Fibroblast of skin of left biceps (primary cell): Measurements from ENCODE around the gene LRCH2.
A peak's percentile ranks its signal among the peaks of the same experiment; 100 is the strongest.
"Not testable (repeated sequence)": the region's sequence is repeated elsewhere in the genome, so short reads cannot be mapped to it uniquely, and the experiment has no call there.

Experiments
- DNase-seq, 2 experiments: peaks; one replicate each; pipeline ENCODE4 v3.0.0-alpha.2; 2013; ENCODE audit warnings: low read depth in 2 of 2

LRCH2 gene, protein sequence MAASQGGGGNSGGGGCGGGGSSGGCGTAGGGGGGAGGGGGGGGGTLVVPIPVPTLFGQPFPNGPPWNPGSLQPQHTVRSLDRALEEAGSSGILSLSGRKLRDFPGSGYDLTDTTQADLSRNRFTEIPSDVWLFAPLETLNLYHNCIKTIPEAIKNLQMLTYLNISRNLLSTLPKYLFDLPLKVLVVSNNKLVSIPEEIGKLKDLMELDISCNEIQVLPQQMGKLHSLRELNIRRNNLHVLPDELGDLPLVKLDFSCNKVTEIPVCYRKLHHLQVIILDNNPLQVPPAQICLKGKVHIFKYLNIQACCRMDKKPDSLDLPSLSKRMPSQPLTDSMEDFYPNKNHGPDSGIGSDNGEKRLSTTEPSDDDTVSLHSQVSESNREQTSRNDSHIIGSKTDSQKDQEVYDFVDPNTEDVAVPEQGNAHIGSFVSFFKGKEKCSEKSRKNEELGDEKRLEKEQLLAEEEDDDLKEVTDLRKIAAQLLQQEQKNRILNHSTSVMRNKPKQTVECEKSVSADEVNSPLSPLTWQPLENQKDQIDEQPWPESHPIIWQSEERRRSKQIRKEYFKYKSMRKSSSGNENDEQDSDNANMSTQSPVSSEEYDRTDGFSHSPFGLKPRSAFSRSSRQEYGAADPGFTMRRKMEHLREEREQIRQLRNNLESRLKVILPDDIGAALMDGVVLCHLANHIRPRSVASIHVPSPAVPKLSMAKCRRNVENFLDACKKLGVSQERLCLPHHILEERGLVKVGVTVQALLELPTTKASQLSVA

DNA sequence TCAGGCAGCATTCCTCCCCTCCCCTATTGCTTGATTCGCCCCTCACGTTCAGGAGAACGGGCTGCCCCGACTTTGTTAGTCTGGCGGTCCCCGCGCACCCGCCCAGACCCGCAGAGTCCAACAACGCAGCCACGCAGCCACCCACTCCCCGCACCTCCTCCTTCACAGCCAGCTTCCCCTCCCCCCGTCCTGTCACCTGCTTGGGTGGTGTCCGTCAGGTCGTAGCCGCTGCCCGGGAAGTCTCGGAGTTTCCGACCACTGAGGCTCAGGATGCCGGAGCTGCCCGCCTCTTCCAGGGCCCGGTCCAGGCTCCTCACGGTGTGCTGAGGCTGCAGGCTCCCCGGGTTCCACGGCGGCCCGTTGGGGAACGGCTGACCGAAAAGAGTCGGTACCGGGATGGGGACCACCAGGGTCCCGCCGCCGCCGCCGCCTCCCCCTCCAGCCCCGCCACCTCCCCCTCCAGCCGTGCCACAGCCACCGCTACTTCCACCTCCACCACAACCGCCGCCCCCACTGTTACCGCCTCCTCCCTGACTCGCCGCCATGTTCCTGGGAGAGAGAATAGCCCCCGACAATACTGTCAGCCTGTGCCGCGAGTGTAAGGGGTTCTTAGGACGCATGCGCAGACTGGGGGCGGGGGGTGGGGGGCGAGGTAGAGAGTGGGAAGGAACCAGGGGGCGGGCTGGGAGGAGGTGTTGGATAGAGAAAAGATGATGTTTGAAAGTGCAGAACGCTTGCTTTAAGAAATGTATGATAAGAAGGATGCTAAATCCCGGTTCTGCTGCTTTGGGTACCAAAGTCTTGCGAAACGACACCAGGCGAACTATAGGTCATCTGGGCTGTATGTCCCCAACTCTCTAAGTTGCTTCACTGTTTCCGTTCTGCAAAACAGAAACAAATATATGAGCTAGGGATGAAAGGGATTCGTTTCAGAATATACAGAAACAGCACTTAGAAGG is at the start of gene LRCH2:
TSS of gene LRCH2 (minus strand) at position 600 of the 959 bp plus-strand sequence. CDS start at position 545, 55 bp downstream.
- DNase-seq: peak; percentile 13 to 15

DNA sequence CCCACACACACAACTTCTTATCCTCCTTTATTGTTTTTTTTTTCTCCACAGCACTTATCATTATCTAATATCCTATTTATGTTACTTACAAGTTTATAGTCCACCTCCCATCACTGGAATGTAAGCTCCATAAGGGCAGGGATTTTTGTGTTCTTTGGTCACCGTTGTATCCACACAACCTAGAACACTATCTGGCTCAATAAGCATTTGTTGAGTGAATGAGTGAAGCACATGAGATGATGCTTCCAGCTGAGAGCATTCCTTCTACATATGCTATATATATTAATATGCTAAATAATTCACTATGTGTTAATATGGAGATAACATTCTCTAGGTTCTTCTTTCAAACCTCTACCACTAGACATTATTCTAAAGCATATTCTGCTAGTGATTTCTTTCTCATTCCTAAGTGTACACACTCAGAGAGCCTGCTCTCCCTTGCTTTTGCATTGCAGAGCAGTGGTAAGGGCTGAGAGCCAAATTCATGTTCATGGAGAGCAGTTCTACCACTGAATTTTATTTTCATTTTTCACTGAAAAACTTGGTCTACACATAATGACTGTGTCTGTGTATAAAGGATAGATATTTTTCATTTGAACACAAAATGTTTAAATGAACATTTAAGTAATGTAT is 35.3 kb upstream of the LRCH2 start:
- DNase-seq: no peak

DNA sequence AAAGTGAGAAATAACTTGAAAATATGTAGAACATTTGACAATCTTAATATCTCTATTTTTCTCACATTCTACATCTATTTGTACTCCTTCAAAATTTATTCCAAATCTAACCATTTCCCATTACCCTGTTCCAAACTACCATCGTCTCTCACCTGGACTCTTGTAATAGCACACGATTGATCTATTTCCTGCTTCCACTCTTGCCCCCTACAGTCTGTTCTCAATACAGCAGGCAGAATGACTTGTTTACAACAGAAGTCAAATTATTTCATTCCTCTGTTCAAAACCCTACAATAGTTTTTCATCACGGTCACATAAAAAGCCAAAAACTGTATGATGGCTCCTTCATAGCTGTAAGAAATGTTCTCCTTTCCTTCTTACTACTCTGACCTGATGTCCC is 34.5 kb upstream of the LRCH2 start:
- no peak for DNase-seq

DNA sequence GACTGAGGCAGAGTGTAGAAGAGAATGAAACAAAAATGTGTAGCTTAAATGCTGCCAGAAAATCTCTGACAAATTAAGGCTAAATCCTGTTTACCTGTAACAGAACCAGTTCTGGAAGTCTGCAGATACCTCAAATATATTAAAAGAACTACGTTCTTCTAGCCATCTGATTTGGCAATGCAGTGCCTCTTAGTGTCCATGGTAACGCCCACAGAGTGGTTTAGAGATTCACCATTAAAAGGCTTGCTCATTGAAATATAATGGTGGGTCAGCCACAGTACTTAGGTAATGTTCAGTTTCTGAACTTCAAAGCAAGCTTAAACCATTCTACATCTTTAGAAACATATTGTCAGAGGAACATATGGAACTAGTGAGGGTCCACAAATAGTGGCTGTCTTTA is 32.4 kb upstream of the LRCH2 start:
- DNase-seq: no peak

DNA sequence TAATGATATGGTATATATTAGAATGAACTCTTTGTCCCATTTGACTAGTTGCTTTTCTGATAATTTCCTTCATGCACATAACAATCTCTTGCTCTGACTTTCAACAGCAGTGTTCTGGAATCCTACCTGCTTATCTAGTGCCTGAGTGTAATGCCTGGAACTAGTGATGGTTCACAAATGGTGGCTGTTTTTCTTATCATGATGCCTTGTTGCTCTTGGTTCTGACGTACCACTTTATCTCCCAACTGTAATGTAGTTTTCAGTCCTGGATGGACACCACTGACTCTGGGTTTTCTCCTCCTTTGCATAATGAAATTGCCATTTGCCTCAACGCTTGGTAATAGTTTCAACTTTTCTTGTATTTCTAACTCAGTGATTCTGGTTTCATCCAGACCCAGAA is 30.1 kb upstream of the LRCH2 start:
- DNase-seq: no peak

DNA sequence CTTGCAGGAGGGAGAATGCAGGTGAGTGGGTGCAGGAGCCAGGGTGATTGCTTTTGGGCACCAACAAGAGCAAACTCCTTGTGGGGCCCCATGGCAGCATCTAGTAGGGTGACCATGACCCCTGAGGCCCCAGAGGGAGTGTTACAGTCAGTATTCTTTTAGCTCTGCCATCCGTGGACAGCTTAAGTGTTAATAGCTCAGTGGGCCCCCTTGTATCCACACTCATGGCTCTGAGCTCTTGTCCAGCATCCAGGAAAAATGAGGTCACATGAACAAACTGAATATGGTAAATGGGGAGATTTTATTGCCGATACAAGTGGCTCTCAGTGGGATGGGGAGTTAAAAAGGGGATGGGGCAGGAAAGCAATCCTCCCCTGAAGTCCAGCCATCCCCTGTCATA is 27.3 kb upstream of the LRCH2 start:
- DNase-seq: no peak

DNA sequence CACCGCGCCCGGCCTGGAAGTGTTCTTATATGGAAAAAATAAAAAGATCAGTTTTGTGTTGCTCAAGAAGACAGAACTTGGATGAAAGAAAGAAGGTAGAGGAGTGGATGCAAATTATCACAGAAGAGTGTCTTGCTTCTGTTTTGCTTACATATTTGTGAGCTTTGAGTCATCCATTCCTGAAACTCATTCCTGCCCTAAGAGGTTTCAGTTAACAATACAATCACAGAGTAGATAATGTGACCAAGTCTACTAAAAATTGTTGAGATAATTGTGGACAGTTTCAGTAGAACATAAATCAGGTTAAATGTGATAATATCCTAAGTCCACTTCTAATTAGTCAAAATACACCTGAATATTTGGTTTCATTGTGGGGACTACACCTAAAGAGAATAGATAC is 26.4 kb upstream of the LRCH2 start:
- no peak for DNase-seq

DNA sequence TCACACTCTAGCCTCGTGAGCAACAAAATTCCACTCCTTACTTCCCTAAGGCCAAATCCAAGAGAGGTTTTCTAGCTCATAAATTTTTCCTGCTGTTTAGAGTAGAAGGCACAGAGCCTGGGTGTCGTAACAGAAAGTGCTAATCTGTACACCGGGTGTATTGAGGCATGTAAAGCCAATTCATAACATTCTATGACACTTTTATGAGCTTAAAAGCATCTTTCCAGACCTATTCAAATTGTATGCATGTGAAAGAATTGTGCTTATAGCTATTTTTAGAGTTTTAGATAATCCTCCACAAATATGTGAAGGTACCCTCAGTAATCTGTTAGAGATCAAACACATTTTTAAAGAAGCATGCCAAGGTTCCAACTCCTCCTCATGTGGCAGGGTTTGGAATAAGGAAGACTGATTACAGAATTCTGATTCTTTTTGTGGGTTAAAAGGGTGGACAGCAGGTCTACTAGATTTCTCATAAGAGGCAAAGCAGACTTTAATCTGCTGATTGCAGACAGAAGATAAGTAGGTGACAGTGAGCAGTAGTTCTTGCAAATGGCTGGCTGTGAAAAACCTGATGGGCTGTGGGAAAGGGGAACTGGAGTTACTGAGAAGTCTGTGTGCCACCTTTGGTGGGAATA is 25.5 kb upstream of the LRCH2 start:
- DNase-seq: peak in 1 of 2 experiments; percentile 14

DNA sequence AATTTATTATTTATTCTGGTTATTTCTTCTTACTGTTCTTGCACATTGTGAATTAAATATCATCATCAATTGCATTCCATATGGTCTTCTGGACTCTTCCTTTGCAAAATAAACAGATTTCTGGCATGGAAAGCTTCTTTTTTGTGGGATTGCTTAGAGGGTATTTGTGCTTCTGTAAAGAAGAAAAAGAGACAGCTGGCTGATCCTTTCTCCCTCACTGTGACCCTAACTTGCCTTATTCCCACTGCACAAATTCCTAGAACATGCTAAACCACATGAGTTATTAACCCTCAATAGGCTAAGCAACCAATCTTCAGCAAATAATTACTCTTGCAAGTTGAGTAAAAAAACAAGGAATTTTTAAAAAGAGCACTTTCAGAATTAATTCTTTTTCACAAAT is 23.8 kb upstream of the LRCH2 start:
- DNase-seq: no peak

DNA sequence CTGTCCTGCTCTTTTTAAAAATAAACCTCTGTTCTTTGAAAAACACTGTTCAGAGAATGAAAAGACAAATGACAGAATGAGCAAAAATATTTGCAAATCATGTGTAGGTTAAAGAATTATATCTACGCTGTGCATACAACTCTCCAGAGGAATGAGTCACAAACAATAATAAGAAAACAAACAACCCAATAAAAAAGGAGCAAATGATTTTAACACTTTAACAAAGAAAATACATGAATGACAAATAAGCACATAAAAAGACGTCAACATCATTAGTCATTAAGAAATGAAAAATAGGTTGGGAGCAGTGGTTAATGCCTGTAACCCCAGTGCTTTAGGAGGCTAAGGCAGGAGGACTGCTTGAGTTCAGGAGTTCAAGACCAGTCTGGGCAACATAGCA is 21.1 kb upstream of the LRCH2 start:
- DNase-seq: no peak

DNA sequence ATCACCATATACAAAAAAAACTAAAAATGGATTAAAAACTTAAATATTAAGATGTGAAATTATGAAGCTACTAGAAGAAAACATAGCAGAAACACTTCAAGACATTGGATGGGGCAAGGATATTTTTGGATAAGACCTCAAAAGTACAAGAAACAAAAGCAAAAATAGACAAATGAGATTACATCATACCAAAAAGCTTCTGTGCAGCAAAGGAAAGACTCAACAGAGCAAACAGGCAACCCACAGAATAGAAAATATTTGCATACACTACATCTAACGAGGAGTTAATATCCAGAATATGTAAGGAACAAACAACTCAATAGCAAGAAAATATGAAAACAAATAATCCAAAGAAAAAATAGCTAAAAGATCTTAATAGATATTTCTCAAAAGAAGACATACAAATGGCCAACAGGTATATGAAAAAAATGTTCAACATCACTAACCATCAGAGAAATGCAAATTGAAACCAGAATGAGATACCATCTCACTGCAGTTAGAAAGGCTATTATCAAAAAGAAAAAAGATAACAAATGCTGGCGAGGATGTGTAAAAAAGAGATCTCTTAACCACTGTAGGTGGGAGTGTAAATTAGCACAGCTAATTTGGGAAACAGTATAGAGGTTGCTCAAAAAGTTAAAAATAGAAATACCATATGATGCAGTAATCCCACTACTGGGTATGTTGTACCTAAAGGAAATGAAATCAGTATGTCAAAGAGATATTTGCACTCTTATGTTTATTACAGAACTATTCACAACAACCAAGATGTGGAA is 17.8 kb upstream of the LRCH2 start:
- DNase-seq: no peak

DNA sequence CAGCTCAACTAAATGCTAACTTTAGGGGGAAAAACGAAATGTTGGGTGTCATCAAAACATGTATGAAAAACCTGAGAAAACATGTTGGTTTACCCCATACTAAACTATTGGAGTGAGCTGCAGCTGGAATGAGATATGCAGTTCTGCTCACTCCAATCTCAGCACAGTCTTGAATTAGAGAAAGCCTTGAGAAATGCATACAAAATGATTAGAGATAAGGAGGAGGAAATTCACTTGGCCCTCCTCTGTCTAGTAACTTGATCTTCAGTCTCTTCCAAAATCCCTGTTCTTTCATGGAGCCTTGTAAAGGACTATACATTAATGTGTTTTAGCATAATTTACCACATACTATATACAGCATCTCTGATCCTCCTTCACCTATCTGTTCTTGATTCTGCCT is 3.2 kb upstream of the LRCH2 start:
- no peak for DNase-seq

DNA sequence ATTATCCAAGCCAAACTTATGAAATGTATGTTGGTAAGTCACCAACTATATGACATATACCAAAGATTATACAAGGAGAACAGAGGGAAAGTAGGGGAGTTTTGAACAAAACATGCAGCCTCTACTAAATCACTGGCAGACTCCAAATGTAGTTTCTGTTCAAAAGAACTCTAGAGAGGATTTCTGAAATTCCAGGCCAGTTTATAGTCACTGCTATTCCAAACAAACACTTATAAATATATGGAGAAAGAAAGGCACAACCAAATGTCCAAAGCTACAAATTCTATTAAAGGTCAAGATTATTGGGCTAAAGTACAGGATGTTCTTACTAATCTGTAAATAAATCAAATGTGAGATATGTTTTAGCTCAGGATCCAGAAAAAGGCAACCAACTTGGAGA is 2.7 kb upstream of the LRCH2 start:
- DNase-seq: no peak

DNA sequence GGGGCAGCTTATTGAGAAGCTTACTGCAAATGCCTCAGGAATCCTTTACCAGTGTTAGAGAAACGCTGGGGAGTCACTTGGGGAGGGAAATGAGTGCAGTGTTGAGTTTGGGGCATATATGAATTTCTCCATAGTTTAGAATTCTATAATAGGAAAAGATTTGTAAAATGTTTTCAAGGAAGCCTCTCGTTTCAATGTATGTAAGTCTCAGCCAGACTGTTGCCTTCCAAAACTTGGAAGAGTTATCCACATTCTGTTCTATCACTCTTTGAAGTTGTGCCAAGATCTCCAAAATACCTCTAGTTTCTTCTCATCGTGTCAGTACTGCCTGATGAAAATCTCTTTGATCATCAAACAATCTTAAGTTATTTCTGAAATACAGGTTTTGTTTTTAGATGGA is 565 bp upstream of the LRCH2 start:
- DNase-seq: no peak

DNA sequence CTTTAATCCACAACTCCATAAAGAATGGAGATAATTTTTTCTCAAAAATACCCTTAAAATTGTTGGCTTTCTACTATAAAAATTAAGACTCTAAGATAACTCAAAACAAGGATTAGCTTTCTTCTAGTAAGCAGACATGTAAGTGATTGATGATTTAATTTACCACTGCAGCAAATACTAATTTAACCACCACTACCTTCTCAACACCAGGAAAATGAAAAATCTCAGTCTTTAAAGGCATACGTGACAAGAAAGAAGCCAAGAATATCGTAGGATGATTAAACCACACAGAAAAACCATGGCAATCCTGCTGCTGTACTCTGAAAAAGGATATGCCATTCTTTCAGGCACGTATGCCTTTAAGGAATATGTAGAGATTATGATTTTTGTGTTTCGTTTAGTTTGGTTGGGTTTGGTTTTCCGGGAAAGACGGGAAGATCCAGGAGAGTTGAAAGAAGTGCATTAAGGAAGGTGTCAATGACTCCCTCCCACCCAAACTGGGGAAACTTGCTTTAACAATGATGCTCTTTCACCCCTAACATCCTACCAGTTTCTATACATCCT is 881 bp downstream of the LRCH2 start:
- DNase-seq: no peak

DNA sequence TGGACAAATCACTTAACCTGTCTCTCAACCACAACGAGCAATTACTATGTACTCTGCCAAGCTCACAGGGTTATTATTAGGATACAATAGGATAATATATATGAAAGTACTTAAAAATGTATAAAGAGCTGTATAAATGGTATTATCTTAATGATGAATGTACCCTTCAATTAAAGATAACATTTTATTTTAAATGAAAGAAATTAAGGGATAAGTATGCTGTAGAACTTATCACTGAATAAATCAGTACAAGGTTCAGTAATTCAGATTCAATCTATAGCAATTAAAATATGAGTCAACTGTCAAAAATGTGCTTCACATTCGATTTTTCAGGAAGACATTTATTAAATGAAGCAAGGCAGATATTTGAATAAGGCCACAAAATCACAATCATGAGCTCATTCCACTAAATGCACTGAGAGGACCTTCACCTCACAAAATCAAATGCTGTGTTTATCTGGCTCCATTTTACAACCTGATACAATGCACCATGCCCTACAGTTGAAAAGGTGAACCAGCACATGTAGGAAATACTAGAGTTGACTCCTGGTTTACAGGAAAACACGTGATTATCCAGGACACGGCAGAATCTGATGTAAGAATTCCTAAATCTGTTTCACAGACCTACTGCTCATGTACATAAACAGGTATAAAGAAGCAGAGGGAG is 4.4 kb downstream of the LRCH2 start:
- no peak for DNase-seq

DNA sequence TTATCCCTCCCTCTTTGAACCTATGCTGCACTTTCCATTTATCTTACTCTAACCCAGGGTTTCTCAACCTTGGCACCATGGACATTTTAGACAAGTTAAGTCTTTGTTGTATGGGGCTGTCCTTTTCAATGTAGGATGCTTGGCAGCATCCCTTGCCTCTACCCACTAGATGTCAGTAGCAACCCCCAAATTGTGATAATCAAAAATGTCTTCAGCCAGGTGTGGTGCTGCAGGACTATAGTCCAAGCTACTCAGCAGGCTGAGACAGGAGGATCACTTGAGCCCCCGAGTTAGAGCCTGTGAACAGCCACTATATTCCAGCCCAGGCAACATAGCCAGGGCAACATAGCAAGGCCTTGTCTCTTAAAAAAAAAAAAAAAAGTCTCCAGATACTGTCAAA is 7.0 kb downstream of the LRCH2 start:
- no peak for DNase-seq

DNA sequence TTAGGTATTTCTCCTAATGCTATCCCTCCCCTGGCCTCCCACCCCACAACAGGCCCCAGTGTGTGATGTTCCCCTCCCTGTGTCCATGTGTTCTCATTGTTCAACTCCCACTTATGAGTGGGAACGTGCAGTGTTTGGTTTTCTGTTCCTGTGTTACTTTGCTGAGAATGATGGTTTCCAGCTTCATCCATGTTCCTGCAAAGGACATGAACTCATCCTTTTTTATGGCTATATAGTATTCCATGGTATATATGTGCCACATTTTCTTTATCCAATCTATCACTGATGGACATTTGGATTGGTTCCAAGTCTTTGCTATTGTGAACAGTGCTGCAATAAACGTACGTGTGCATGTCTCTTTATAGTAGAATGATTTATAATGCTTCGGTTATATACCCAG is 16.6 kb downstream of the LRCH2 start:
- not testable (repeated sequence) for DNase-seq

DNA sequence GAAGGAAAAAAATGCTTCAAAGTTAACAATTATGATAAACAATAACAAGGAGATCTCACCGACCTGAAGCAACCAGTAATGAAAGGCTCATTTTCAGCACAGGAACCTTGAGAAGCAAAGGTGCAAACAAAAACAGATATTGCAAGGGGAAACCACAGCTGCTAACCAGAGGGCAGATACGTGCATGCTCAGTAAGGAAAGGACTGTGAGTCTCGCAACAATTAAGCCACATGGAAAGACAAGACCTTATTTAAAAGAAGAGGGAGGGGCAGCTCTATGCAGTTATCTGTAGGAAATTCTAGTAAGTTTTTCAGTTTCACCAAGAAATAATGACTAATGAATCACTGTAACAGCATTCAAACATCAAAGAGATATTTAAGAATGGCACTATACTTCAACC is 19.3 kb downstream of the LRCH2 start:
- no peak for DNase-seq
